SU-DHL-6 (cell line): Measurements from ENCODE around the gene EPYC.

Experiments used
- EZH2phosphoT487 ChIP-seq: fragments of 200-600 bp; sonication (generic), shearing (Covaris generic); conservative IDR thresholded peaks from 2 replicates; pipeline ENCODE4 v1.6.1; 2018; ENCODE audit warnings: mild to moderate bottlenecking, antibody characterized with exemption, low read length, moderate library complexity, mixed read lengths
- TF ChIP-seq, protein P1 (sequence below): fragments of 200-600 bp; sonication (generic); IDR thresholded peaks from one replicate; pipeline ENCODE4 v1.5.1; 2017; ENCODE audit warnings: antibody characterized with exemption, mild to moderate bottlenecking, low read length, moderate library complexity; ENCODE audit not compliant: insufficient read depth, poor library complexity, severe bottlenecking

DNA sequence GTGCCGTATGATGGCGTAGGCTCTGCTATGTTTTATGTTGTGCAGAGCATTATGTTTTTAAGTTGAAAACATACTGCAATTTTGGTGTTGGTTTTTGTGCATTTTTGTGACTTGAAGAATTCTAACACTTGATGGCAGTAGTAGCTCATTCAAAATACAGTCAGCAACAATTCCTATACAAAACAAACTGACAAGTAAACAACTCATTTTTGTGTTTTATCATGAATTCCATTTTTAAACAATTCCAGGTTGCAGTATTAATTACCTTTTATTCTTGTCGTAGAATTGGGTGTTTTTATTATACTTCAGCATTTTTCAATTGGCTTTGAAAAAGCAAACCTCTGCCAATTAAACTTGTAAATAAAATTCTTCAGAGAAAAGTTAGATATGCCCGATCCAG lies 45.7 kb downstream of the EPYC start:
- TF ChIP-seq, protein P1, sequence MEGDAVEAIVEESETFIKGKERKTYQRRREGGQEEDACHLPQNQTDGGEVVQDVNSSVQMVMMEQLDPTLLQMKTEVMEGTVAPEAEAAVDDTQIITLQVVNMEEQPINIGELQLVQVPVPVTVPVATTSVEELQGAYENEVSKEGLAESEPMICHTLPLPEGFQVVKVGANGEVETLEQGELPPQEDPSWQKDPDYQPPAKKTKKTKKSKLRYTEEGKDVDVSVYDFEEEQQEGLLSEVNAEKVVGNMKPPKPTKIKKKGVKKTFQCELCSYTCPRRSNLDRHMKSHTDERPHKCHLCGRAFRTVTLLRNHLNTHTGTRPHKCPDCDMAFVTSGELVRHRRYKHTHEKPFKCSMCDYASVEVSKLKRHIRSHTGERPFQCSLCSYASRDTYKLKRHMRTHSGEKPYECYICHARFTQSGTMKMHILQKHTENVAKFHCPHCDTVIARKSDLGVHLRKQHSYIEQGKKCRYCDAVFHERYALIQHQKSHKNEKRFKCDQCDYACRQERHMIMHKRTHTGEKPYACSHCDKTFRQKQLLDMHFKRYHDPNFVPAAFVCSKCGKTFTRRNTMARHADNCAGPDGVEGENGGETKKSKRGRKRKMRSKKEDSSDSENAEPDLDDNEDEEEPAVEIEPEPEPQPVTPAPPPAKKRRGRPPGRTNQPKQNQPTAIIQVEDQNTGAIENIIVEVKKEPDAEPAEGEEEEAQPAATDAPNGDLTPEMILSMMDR: no peak
- no peak for TF ChIP-seq EZH2phosphoT487
